ENCODE results near the gene P2RY1. TPM values are rescaled to one million over a fixed set of nuclear protein-coding genes. Genes with fewer than 3 reads are reported as not detected.

Gene P2RY1
- total RNA-seq, 1 experiment from 2014 or later: 1.7 TPM

GRCh38 chr3:152823173-152823572, 11.8 kb upstream of the P2RY1 start:
- Histone ChIP-seq H3K27me3 (ENCODE audit: insufficient read depth, low read length) (no peaks in the 10 kb centered on the region), H3K9me3 (ENCODE audit: control insufficient read depth in 1 of 2, insufficient read depth in 1 of 2, low read depth in 1 of 2, low read length in 2 of 2) (no peaks in the 10 kb centered on the region), H3K4me2 (ENCODE audit: low read length) (no peak overlapping the region), H3K4me1 (ENCODE audit: control insufficient read depth in 1 of 2, insufficient read depth in 2 of 2, low read length in 2 of 2) (no peaks in the 10 kb centered on the region), H3K4me3 (replicated peaks in 1 of 2; ENCODE audit: low read depth in 1 of 2, low read length in 2 of 2) (no peak overlapping the region), H4K20me1 (ENCODE audit: insufficient read depth) (no peaks in the 10 kb centered on the region), H3K36me3 (ENCODE audit: control insufficient read depth in 1 of 2, insufficient read depth in 2 of 2, low read length in 2 of 2) (no peaks in the 10 kb centered on the region), H3K27ac (ENCODE audit: low read depth, low read length) (no peak overlapping the region), H2AFZ (ENCODE audit: low read depth, low read length, poor library complexity, severe bottlenecking) (no peak overlapping the region), H3K9me2 (ENCODE audit: insufficient read depth) (no peaks in the 10 kb centered on the region), H3K9ac (ENCODE audit: low read length) (no peak overlapping the region), H3K79me2 (ENCODE audit: insufficient read depth, low read length) (no peaks in the 10 kb centered on the region)
- DNase-seq (ENCODE audit: low read depth, low spot score) (no peak), ATAC-seq (no peak)
- CTCF ChIA-PET: no interaction called here
- POLR2A ChIA-PET: no interaction called here
- no TSS peak for BruUV-seq (replicated peaks)
- RAD21 ChIA-PET (ENCODE audit: low non-redundant PET in 1 of 2, low total read pairs in 2 of 2, uncharacterized antibody in 2 of 2, unreplicated experiment in 2 of 2): no interaction called here
- TF ChIP-seq EGR1 (IDR thresholded peaks at IDR 0.05; ENCODE audit: low read depth) (no peak), SP1 (IDR thresholded peaks at IDR 0.05; ENCODE audit: low read depth) (no peak), POLR2A (IDR thresholded peaks at IDR 0.05; ENCODE audit: borderline replicate concordance, extremely low read depth, insufficient read depth, insufficient read length) (no peak), CTCF (IDR thresholded peaks at IDR 0.05 in 2 of 3, conservative IDR thresholded peaks at IDR 0.05 in 1 of 3; ENCODE audit: borderline replicate concordance in 1 of 3, insufficient read depth in 1 of 3, low read depth in 2 of 3, low read length in 2 of 3) (no peak), MAX (IDR thresholded peaks at IDR 0.05) (no peak), CBX3 (IDR thresholded peaks at IDR 0.05; ENCODE audit: low read depth) (no peak), EZH2phosphoT487 (IDR thresholded peaks at IDR 0.05; ENCODE audit: borderline replicate concordance) (no peak), FOSL1 (IDR thresholded peaks at IDR 0.05; ENCODE audit: low read depth) (no peak), TCF7L2 (IDR thresholded peaks at IDR 0.05; ENCODE audit: borderline replicate concordance, extremely low read depth, insufficient read depth, insufficient read length) (no peak), ZNF274 (IDR thresholded peaks at IDR 0.05; ENCODE audit: low read depth, low read length) (no peak), JUND (IDR thresholded peaks at IDR 0.05) (no peak), CEBPB (IDR thresholded peaks at IDR 0.05; ENCODE audit: low read depth) (no peak), EZH2 (IDR thresholded peaks at IDR 0.05) (no peak), ZBTB33 (IDR thresholded peaks at IDR 0.05; ENCODE audit: extremely low read depth, insufficient replicate concordance, low read length) (no peak), REST (IDR thresholded peaks at IDR 0.05; ENCODE audit: low read depth) (no peak)
- intact Hi-C loops (cut with micrococcal nuclease): no loop called here
